NCI-H526 (cell line): ENCODE measurements around the gene RPTOR.

ENCODE experiments used
- DNase-seq, 2 experiments: peaks; one replicate each; lab custom pipeline; 2025; lab: John Stamatoyannopoulos, UW

The RPTOR gene

GRCh38 chr17:80766290-80766855, 221.7 kb downstream of the RPTOR start:
- no peak for DNase-seq

GRCh38 chr17:80768389-80768788, 223.8 kb downstream of the RPTOR start:
- DNase-seq: no peak

- no peak for DNase-seq
These were observed 224.3 kb downstream of the RPTOR start for GRCh38 chr17:80768936-80769335.

DNA sequence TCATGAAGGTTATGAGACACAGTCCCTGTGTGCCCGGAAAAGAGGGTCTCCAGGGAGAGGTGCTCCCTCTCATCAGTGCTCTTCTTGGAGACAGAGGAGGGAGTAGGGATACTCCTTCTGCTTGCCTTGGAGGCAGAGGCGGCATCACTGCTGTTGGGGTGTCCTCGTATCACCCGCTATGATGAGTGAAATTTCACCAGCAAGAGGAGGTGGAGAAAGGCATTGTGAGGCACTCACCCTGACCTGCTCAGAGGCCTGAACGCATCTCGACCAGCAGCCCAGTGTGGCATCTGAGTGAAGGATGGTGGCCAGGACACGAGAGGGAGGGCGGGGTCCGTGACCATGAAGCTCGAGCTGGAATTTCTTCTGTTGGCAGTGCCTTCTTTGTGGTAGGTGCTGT, 224.9 kb downstream of the RPTOR start:
- no peak for DNase-seq

DNA sequence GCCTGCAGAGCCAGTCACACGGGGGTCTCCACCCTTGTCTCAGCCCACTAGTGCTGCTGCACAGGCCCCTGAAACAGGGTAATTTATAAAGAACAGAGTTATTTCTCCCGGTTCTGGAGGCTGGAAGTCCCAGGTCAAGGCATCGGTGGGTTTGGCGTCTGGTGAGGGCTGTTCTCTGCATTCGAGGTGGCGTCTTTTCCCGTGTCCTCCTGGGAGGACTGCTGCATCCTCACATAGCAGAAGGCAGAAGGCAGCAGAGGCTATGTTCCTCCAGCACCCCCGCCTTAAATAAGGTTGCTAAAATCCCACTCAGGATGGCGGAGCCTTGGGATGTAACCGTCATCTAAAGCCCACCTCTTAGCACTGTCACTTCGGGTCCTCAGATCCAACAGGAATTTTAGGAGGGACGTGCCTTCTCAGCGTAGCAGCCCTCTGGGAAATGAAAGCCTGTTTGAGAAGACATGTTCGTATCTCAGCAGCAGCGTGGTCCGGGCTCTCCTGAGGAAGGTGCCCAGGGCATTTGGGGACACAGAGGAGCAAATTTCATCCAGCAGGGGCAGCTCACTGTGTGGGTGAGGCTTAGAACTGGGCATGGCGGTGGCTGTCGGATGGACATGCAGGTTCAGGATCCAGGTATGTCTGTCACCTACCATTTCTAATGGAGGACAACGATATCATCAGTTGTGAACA, 225.4 kb downstream of the RPTOR start:
- no peak for DNase-seq

GRCh38 chr17:80770881-80771611, 226.4 kb downstream of the RPTOR start:
- no peak for DNase-seq

- DNase-seq: no peak
These were observed 227.0 kb downstream of the RPTOR start for GRCh38 chr17:80771612-80772005.

- no peak for DNase-seq
These were observed 228.2 kb downstream of the RPTOR start for GRCh38 chr17:80772906-80773242.

DNA sequence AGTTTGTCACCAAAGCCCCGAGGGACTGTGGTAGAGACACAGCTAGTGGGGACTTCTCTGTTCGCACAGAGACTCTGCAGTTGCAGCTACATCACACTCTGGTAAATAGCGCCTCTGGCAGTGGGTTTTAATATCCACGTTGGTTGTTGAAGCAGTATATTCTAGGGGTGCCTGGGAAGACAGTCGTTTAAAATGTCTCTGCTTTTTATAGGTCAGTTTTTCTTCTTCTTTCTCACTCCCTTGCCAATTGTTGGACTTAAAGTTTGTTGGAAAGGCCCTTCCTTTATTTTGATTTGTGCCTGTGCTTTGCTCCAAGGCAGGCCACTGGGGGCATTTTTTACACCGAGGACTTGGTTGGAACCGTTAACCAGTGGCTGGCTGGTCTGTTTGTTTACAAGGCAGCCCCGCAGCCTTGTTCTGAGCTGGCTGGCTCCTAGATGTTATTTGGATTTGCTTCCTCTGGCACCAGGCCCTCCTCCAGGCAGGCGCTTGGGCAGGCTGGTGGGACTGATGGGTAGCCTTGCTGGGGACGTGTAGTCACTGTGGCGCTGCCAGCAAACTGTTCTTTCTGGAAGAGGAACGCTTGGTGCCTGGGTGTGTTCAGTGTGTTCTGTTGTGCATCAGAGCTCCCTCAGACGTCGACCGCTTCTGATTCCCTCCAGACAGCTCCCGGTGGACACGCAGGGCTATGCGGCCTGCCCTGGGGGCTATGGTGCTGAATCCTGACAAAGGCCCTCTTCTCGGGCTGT, 228.8 kb downstream of the RPTOR start:
- DNase-seq: no peak

DNA sequence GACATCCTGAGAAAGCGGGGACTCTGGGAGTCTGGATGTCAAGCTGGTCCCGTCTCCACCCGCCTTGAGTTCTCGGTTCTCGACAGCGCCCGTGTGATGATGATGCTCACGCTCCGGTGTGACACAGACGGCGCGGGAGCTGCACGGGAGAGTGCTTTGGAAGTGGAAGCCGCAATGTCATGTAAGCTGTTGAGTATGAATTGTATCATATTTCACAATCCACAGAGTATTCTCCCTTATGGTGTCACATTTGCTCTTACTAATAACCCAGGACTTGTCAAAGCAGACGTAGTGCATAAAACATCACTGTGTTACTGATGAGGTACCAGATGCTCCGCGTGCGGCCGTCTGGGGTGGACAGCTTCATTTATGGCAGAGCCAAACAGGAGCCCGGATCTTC, 229.5 kb downstream of the RPTOR start:
- DNase-seq: no peak

- no peak for DNase-seq
These were observed 230.1 kb downstream of the RPTOR start for GRCh38 chr17:80774643-80775281.

GRCh38 chr17:80775863-80776262, 231.2 kb downstream of the RPTOR start:
- DNase-seq: no peak

DNA sequence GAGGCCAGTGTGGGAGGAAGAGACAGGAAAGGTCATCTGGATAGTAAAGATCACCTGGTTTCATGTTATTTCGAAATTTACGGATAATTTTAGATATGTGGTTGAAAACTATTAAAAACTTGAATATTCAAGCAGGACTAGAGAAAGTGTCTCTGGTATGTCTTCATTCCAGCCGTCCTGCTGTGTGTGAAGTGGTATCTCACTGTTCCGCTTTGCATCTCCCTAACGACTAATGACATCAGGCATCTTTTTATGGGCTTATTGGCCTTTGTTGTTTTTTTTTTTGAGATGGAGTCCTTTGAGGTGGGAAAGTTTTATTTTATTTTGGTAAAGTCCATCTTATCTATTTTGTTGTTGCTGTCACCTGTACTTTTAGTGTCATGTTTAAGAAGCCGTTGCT, 232.6 kb downstream of the RPTOR start:
- DNase-seq: peak in 1 of 2 experiments; percentile 28

GRCh38 chr17:80778716-80779115, 234.1 kb downstream of the RPTOR start:
- no peak for DNase-seq

GRCh38 chr17:80779336-80779735, 234.7 kb downstream of the RPTOR start:
- DNase-seq: no peak

DNA sequence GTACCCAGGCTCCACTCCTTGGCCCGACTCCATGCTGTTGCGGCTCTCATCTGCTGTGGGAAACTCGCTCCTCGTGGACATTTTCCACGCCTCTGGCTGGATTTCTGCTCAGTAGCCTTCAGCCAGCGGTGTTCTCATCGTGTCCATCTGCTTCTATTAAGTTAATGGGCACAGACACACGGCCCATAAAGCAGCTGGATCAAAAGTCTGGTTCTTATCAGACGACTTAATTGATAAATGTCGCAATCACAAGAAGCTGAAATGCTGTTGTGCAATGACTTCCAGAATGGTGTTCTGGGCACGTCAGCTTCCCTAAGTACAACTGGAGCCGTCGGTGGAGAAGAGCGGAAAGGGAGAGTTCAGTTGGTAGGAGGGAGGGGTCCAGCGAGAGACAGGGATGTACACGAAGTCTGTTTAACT, 235.3 kb downstream of the RPTOR start:
- DNase-seq: peak in 1 of 2 experiments; percentile 77

DNA sequence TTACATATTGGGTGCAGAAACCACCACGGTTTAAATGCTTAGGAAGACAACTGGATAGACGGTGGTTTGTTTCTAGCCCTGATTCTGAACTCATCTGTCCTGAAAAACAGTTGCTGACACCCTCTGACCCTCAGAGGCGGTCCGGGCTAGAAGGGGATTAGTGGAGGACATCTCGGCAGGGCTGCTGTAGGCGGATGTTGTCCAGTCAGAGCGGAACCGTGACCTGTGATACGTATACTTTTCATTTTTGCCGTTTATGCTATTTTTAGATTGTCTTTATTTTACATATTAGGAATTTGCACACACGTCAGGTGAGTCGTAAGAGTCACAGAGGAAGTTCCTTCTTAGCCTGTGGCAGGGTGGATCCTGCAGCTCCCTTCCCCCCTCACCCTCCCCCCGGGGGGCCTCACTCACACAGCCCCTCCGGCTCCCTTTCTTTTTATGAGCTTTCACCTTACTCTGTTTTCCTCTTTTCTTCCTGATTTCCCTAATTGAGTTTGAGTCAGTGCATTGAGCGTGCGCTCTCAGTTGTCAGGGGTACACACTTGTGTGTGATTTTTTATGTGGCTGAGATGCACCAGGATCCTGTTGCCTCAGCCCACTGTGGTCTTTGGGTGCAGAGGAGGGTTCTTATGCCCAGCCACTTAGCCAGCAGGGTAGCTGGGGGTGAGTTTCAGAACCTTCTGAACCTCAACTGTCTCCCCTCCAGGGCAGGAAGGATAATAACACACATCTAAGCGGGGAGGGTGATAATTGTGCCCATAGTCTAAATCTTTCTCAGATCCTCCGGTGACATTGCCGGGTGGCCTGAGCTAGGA, 236.0 kb downstream of the RPTOR start:
- DNase-seq: peak; percentile 61 to 77

GRCh38 chr17:80781211-80781610, 236.6 kb downstream of the RPTOR start:
- DNase-seq: no peak

DNA sequence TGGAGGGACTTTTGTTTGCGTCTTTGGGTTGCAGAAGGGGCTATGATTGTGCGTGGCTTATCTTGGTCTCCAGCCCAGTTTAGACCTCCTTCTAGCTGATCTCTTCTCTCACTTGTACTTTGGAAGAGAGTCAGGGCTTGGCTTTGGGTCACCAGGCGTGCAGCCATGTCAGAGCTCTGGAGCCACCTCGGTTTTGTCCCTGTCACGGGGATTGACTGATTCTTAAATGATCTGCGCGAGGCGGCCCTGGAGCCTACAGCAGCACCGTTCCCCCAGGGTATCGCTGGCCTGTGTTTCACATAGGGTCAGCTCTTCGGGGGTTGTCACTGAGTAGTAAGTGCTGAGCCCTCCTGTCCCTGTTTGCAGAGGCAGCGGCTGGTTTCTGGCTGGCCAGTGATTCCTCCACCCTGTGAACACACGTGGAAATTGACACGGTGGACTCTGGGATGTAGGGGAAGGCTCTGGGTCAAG, 237.2 kb downstream of the RPTOR start:
- DNase-seq: no peak

- no peak for DNase-seq
These were observed 238.1 kb downstream of the RPTOR start for GRCh38 chr17:80782536-80783427.
